ENCODE results near the gene PARL.

DNA sequence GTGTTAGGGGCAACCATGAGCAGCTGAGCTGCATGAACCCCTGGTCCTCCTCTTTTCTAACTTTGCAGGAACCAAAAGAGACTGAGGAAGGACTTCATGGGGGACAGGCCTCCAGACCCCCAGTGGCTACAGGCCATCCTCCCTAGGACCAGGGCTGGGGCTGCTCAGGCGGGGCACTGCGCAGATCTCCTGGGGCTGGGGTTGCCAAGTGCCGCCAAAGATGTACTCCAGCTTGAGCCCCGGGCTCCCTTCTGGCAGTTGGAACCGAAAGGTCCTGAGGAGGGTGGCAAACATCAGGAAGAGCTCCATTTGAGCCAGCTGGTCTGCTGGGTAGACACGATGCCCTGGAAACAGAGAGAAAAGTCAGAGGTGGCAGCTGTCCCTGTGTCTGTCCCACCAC lies 11.1 kb upstream of the PARL start:
- TF ChIP-seq GATA3 (IDR thresholded peaks at IDR 0.05; ENCODE audit: low read depth, low read length) (no peak), GATA2 (IDR thresholded peaks at IDR 0.05; ENCODE audit: low read depth, low read length) (no peak)
